ENCODE measurements around the gene KRT71.
"Not testable (repeated sequence)": the region's sequence is repeated elsewhere in the genome, so short reads cannot be mapped to it uniquely, and the experiment has no call there.

KRT71 gene

GRCh38 chr12:52519826-52520662 is 32.9 kb downstream of the KRT71 start, which contains the start of gene KRT5:
Gene KRT5 (minus strand): TSS chr12:52520394. CDS start chr12:52520296, 98 bp downstream.
- DNase-seq: no peak

- no peak for DNase-seq
Observed at GRCh38 chr12:52519387-52519703, 33.6 kb downstream of the KRT71 start.

- DNase-seq: no peak
Observed at GRCh38 chr12:52518574-52519386, 34.2 kb downstream of the KRT71 start.

GRCh38 chr12:52517888-52518287 is 35.1 kb downstream of the KRT71 start:
- DNase-seq: no peak

GRCh38 chr12:52517005-52517835 is 35.7 kb downstream of the KRT71 start:
- DNase-seq: no peak

- DNase-seq: no peak
Observed at GRCh38 chr12:52515927-52516831, 36.8 kb downstream of the KRT71 start.

- DNase-seq: no peak
Observed at GRCh38 chr12:52515319-52515646, 37.7 kb downstream of the KRT71 start.

- DNase-seq: no peak
Observed at GRCh38 chr12:52514471-52515318, 38.2 kb downstream of the KRT71 start.

- DNase-seq: no peak
Observed at GRCh38 chr12:52513736-52514135, 39.2 kb downstream of the KRT71 start.

- DNase-seq: no peak
Observed at GRCh38 chr12:52508211-52508610, 44.7 kb downstream of the KRT71 start.

GRCh38 chr12:52506858-52507715 is 45.9 kb downstream of the KRT71 start:
- no peak for DNase-seq

GRCh38 chr12:52502877-52503276 is 50.1 kb downstream of the KRT71 start:
- no peak for DNase-seq

GRCh38 chr12:52501490-52501889 is 51.5 kb downstream of the KRT71 start:
- no peak for DNase-seq

- not testable (repeated sequence) for DNase-seq
Observed at GRCh38 chr12:52500574-52500973, 52.4 kb downstream of the KRT71 start.

GRCh38 chr12:52499806-52500560 is 53.0 kb downstream of the KRT71 start:
- DNase-seq: no peak

GRCh38 chr12:52498946-52499345 is 54.0 kb downstream of the KRT71 start:
- DNase-seq: no peak

GRCh38 chr12:52497975-52498374 is 55.0 kb downstream of the KRT71 start:
- no peak for DNase-seq

GRCh38 chr12:52496590-52497071 is 56.3 kb downstream of the KRT71 start:
- no peak for DNase-seq

- DNase-seq: no peak
Observed at GRCh38 chr12:52496054-52496453, 56.9 kb downstream of the KRT71 start.
